Transverse colon (tissue), 3 donors: ENCODE results near the gene IGF2BP2.

ENCODE experiments used
- CTCF ChIP-seq, 5 experiments: fragments of 200-600 bp in 3 of 5; fragments of 450-650 bp in 2 of 5; sonication (generic) in 3 of 5; IDR thresholded peaks; 1 replicate in 2 of 5; 2 replicates in 3 of 5; pipeline ENCODE4 v1.5.1; 2016 to 2017; ENCODE audit warnings: antibody characterized with exemption in 5 of 5, inconsistent platforms in 3 of 5, mild to moderate bottlenecking in 2 of 5, moderate library complexity in 1 of 5
- EP300 ChIP-seq: sonication (generic); formaldehyde crosslinking; IDR thresholded peaks from one replicate; pipeline ENCODE4 v1.6.1; 2017; ENCODE audit warnings: antibody characterized with exemption, low read depth

GRCh38 chr3:185685231-185686035 is 139.4 kb downstream of the IGF2BP2 start:
- TF ChIP-seq CTCF (IDR thresholded peaks at IDR 0.05): no peak
- no peak for TF ChIP-seq EP300
